H1 (cell line): ENCODE data around the gene PRR14L. TPM values are rescaled to one million over a fixed set of nuclear protein-coding genes. Genes with fewer than 3 reads are reported as not detected.

Experiments
- CTCF ChIA-PET: fragments of 300-600 bp; sonication (Branson Sonifier 250); formaldehyde crosslinking; loops from one replicate; lab custom pipeline; 2021; ENCODE audit not compliant: partially characterized antibody; lab: Charles Lee
- POLR2A ChIA-PET: fragments of 300-600 bp; sonication (Branson Sonifier 250); formaldehyde crosslinking; loops from one replicate; lab custom pipeline; 2021; ENCODE audit warnings: inconsistent platforms; ENCODE audit not compliant: partially characterized antibody; lab: Charles Lee
- DNase-seq, 2 experiments: peaks; one replicate each; pipeline versions ENCODE4 v3.0.0 to v3.0.0-alpha.2; 2010 to 2022; ENCODE audit warnings: low spot score in 2 of 2, low read depth in 1 of 2, mixed read lengths in 1 of 2
- FAIRE-seq: peaks from 2 replicates; lab custom pipeline; 2011; peaks lifted over from hg19 to GRCh38; lab: Jason Lieb, UNC
- H2AFZ ChIP-seq: 2 replicates; pipeline ENCODE4 v1.8.1; 2012; ENCODE audit warnings: low read length, inconsistent platforms
- H2AK5ac ChIP-seq: 2 replicates; pipeline ENCODE4 v1.6.1; 2013; ENCODE audit warnings: low read depth, low read length
- H2BK120ac ChIP-seq: replicated peaks from 2 replicates; pipeline ENCODE3; 2013; ENCODE audit warnings: low read depth, low read length, inconsistent platforms
- H2BK12ac ChIP-seq: 2 replicates; pipeline ENCODE4 v1.6.1; 2013; ENCODE audit warnings: low read depth, low read length
- H2BK15ac ChIP-seq: 2 replicates; pipeline ENCODE4 v1.6.1; 2013; ENCODE audit warnings: low read length
- H2BK20ac ChIP-seq: 2 replicates; pipeline ENCODE4 v1.6.1; 2013; ENCODE audit warnings: low read length
- H2BK5ac ChIP-seq: 2 replicates; pipeline ENCODE4 v1.6.1; 2013; ENCODE audit warnings: low read depth, low read length
- H3K14ac ChIP-seq: 2 replicates; pipeline ENCODE4 v1.6.1; 2013; ENCODE audit warnings: inconsistent platforms; ENCODE audit not compliant: insufficient read length
- H3K18ac ChIP-seq: 2 replicates; pipeline ENCODE4 v1.6.1; 2013; ENCODE audit warnings: low read length; ENCODE audit errors: extremely low read depth
- H3K23ac ChIP-seq: 2 replicates; pipeline ENCODE4 v1.6.1; 2013; ENCODE audit warnings: inconsistent platforms; ENCODE audit not compliant: insufficient read length
- H3K23me2 ChIP-seq: 2 replicates; pipeline ENCODE4 v1.6.1; 2013; ENCODE audit warnings: low read depth, low read length
- H3K27ac ChIP-seq: 2 replicates; pipeline ENCODE4 v1.6.1; 2011; ENCODE audit warnings: low read depth, low read length, inconsistent platforms
- H3K27me3 ChIP-seq, 4 experiments: replicated peaks in 1 of 4; 1 replicate in 1 of 4; 2 replicates in 3 of 4; pipeline versions ENCODE4 v1.6.1 to v1.8.1; 2011 to 2013; ENCODE audit warnings: low read length in 3 of 4, mild to moderate bottlenecking in 3 of 4, inconsistent platforms in 2 of 4, mixed read lengths in 2 of 4, moderate library complexity in 1 of 4; ENCODE audit not compliant: control insufficient read depth in 3 of 4, insufficient read depth in 3 of 4; ENCODE audit errors: extremely low read depth in 1 of 4
- H3K36me3 ChIP-seq, 4 experiments: 2 replicates each; pipeline versions ENCODE4 v1.6.1 to v1.8.1; 2011 to 2013; ENCODE audit warnings: mild to moderate bottlenecking in 4 of 4, low read length in 3 of 4, moderate library complexity in 2 of 4, control low read depth in 1 of 4, inconsistent platforms in 1 of 4; ENCODE audit not compliant: insufficient read depth in 4 of 4, control insufficient read depth in 2 of 4
- H3K4ac ChIP-seq: replicated peaks from 2 replicates; pipeline ENCODE3; 2013; ENCODE audit warnings: low read length, low read depth, mixed read lengths, inconsistent platforms; ENCODE audit not compliant: insufficient read length
- H3K4me1 ChIP-seq, 4 experiments: replicated peaks in 1 of 4; 1 replicate in 1 of 4; 2 replicates in 3 of 4; pipeline versions ENCODE4 v1.6.1 to v1.8.1; 2011 to 2013; ENCODE audit warnings: low read length in 3 of 4, inconsistent platforms in 2 of 4, mixed read lengths in 1 of 4; ENCODE audit not compliant: insufficient read depth in 4 of 4, control insufficient read depth in 3 of 4
- H3K4me2 ChIP-seq, 2 experiments: 2 replicates each; pipeline versions ENCODE4 v1.6.1 to v1.8.1; 2011 to 2013; ENCODE audit warnings: low read depth in 2 of 2, low read length in 2 of 2, control low read depth in 1 of 2, inconsistent platforms in 1 of 2, mild to moderate bottlenecking in 1 of 2; ENCODE audit not compliant: insufficient read depth in 1 of 2
- H3K4me3 ChIP-seq, 4 experiments: fragments of 200-600, 300-600 bp in 1 of 4; sonication (generic), shearing (Covaris generic), sonication (Bioruptor Twin) in 1 of 4; 2 replicates each; pipeline versions ENCODE4 v1.5.1 to v1.8.1; 2011 to 2016; ENCODE audit warnings: low read length in 4 of 4, low read depth in 3 of 4, control low read depth in 2 of 4, inconsistent platforms in 2 of 4, mild to moderate bottlenecking in 2 of 4, mixed read lengths in 1 of 4, moderate library complexity in 1 of 4; ENCODE audit not compliant: insufficient read depth in 2 of 4; ENCODE audit errors: extremely low read depth in 1 of 4
- H3K56ac ChIP-seq: replicated peaks from 2 replicates; pipeline ENCODE3; 2013; ENCODE audit warnings: low read depth, mild to moderate bottlenecking, mixed read lengths, low read length, inconsistent platforms; ENCODE audit not compliant: insufficient read length
- H3K79me1 ChIP-seq: 2 replicates; pipeline ENCODE4 v1.6.1; 2013; ENCODE audit warnings: low read depth, low read length, control low read depth
- H3K79me2 ChIP-seq, 2 experiments: 2 replicates each; pipeline versions ENCODE4 v1.6.1 to v1.8.1; 2012 to 2013; ENCODE audit warnings: low read length in 2 of 2, mild to moderate bottlenecking in 2 of 2, inconsistent platforms in 1 of 2; ENCODE audit not compliant: insufficient read depth in 2 of 2, control insufficient read depth in 1 of 2
- H3K9ac ChIP-seq, 4 experiments: replicated peaks in 1 of 4; 1 replicate in 1 of 4; 2 replicates in 3 of 4; pipeline versions ENCODE4 v1.6.1 to v1.8.1; 2011 to 2013; ENCODE audit warnings: low read depth in 3 of 4, low read length in 3 of 4, control low read depth in 2 of 4, mild to moderate bottlenecking in 2 of 4, moderate library complexity in 2 of 4, inconsistent platforms in 1 of 4; ENCODE audit errors: extremely low read depth in 1 of 4
- H3K9me3 ChIP-seq, 2 experiments: 2 replicates each; pipeline versions ENCODE4 v1.6.1 to v1.8.1; 2012 to 2013; ENCODE audit warnings: mild to moderate bottlenecking in 2 of 2, moderate library complexity in 2 of 2, control low read depth in 1 of 2, inconsistent platforms in 1 of 2, low read depth in 1 of 2, low read length in 1 of 2, mixed read lengths in 1 of 2; ENCODE audit not compliant: insufficient read depth in 2 of 2
- H4K20me1 ChIP-seq, 2 experiments: replicated peaks in 1 of 2; 2 replicates each; pipeline versions ENCODE3 to v1.8.1; 2011 to 2013; ENCODE audit warnings: inconsistent platforms in 2 of 2, low read length in 2 of 2, mild to moderate bottlenecking in 1 of 2; ENCODE audit not compliant: insufficient read depth in 2 of 2, control insufficient read depth in 1 of 2
- H4K5ac ChIP-seq: 2 replicates; pipeline ENCODE4 v1.6.1; 2013; ENCODE audit warnings: low read length, low read depth, mixed read lengths, inconsistent platforms; ENCODE audit not compliant: insufficient read length
- H4K8ac ChIP-seq: 2 replicates; pipeline ENCODE4 v1.8.0; 2013; ENCODE audit warnings: mild to moderate bottlenecking, moderate library complexity, low read length, inconsistent platforms; ENCODE audit not compliant: insufficient read depth; ENCODE audit errors: extremely low read depth
- H4K91ac ChIP-seq: replicated peaks from 2 replicates; pipeline ENCODE3; 2013; ENCODE audit warnings: low read length, mixed read lengths, inconsistent platforms; ENCODE audit not compliant: insufficient read length
- CREB1 ChIP-seq: IDR thresholded peaks from 2 replicates; pipeline ENCODE4 v1.6.1; 2012; ENCODE audit warnings: inconsistent platforms
- E2F6 ChIP-seq: IDR thresholded peaks from 2 replicates; pipeline ENCODE4 v1.6.1; 2012; ENCODE audit warnings: inconsistent platforms
- FOSL1 ChIP-seq: IDR thresholded peaks from 2 replicates; pipeline ENCODE4 v1.6.1; 2011; ENCODE audit warnings: mild to moderate bottlenecking, low read depth, low read length, moderate library complexity; ENCODE audit not compliant: insufficient read depth
- GABPA ChIP-seq: IDR thresholded peaks from 2 replicates; pipeline ENCODE4 v1.6.1; 2011; ENCODE audit warnings: mild to moderate bottlenecking, low read length, moderate library complexity, borderline replicate concordance; ENCODE audit not compliant: insufficient read depth
- JUN ChIP-seq: IDR thresholded peaks from 2 replicates; pipeline ENCODE4 v1.6.1; 2011; ENCODE audit warnings: low read depth, mild to moderate bottlenecking, improper control_type of control experiment, low read length
- KDM4A ChIP-seq: IDR thresholded peaks from one replicate; pipeline ENCODE4 v1.7.1; 2012; ENCODE audit warnings: low read depth, mild to moderate bottlenecking, moderate library complexity, low read length, inconsistent platforms; ENCODE audit not compliant: severe bottlenecking
- POLR2AphosphoS5 ChIP-seq: IDR thresholded peaks from 2 replicates; pipeline ENCODE4 v1.6.1; 2011; ENCODE audit warnings: low read depth, low read length
- POU5F1 ChIP-seq: IDR thresholded peaks from 2 replicates; pipeline ENCODE4 v1.6.1; 2011; ENCODE audit warnings: low read depth, mild to moderate bottlenecking, low read length, moderate library complexity
- RBBP5 ChIP-seq: IDR thresholded peaks from 2 replicates; pipeline ENCODE4 v1.7.1; 2012; ENCODE audit warnings: low read depth, mild to moderate bottlenecking, inconsistent platforms, low read length, moderate library complexity, borderline replicate concordance
- RXRA ChIP-seq: IDR thresholded peaks from 2 replicates; pipeline ENCODE4 v1.6.1; 2011; ENCODE audit warnings: low read depth, mild to moderate bottlenecking, low read length, moderate library complexity; ENCODE audit not compliant: insufficient read depth
- SIN3A ChIP-seq, 2 experiments: IDR thresholded peaks in 1 of 2; conservative IDR thresholded peaks in 1 of 2; 2 replicates each; pipeline ENCODE4 v1.6.1; 2011 to 2012; ENCODE audit warnings: low read length in 2 of 2, improper control_type of control experiment in 1 of 2, low read depth in 1 of 2, mild to moderate bottlenecking in 1 of 2
- SIRT6 ChIP-seq: IDR thresholded peaks from one replicate; pipeline ENCODE4 v1.7.1; 2012; ENCODE audit warnings: low read length, inconsistent platforms
- SIX5 ChIP-seq: IDR thresholded peaks from 2 replicates; pipeline ENCODE4 v1.6.1; 2011; ENCODE audit warnings: mild to moderate bottlenecking, low read depth, low read length
- WGBS, 2 experiments: shearing (Covaris generic) in 1 of 2; methylation state at CpG; one replicate each; pipeline versions ENCODE4 v1.1.6 to v1.1.7; 2013 to 2015; ENCODE audit warnings: low lambda C conversion rate in 2 of 2, mixed read lengths in 2 of 2, inconsistent platforms in 1 of 2, low coverage in 1 of 2, missing lambda C conversion rate in 1 of 2; ENCODE audit not compliant: insufficient replicate concordance in 2 of 2, insufficient coverage in 1 of 2, insufficient read length in 1 of 2; ENCODE audit errors: extremely low coverage in 1 of 2, missing lambda C conversion rate in 1 of 2; 5-methylcytosine and 5-hydroxymethylcytosine counted together
- polyA plus RNA-seq, 7 experiments: library from polyadenylated mRNA; depleted of rRNA in 3 of 7; stranded (reverse) in 5 of 7; unstranded in 2 of 7; fragments of >200 nt in 5 of 7; fragments of 200-250 nt in 2 of 7; gene quantifications; 1 replicate in 5 of 7; 2 replicates in 1 of 7; 4 replicates in 1 of 7; pipeline versions ENCODE4 v1.2.1 to v1.2.3, GENCODE V29; 2011 to 2013; ENCODE audit warnings: missing spikeins in 2 of 7, mixed read lengths in 2 of 7
- total RNA-seq: library from RNA; stranded (reverse); fragmentation: NEBNext Ultra II Directional; extraction: Animal tissue kit (Norgen Biotek cat#: 25700); gene quantifications from 2 replicates; pipeline ENCODE4 v1.2.1, GENCODE V29; 2021

PRR14L gene
- total and polyA plus RNA-seq, 2 of the 8 experiments (the other 6 are each of a cell fraction or from before 2014, with no cell fraction given), result 26.5 to 98.6 TPM

DNA sequence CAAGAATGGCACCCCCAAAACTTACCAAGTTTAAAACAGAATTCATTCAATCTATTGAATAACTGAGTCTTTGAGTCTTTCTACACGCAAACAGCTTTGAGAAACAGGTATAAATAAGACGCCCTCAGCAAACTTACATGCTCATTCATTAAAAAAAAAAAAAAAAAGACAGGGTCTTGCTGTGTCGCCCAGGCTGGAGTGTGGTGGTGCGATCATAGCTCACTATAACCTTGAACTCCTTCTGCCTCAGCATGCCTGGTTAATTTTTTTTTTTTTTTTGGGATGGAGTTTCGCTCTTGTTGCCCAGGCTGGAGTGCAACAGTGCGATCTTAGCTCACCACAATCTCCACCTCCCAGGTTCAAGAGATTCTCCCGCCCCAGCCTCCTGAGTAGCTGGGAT lies 6.1 kb downstream of the PRR14L start:
- H3K9ac ChIP-seq, result no peak overlapping the region
- no peak overlapping the region for H3K4ac ChIP-seq
- no peak overlapping the region for H3K56ac ChIP-seq
- no peak overlapping the region for H3K14ac ChIP-seq
- H4K91ac ChIP-seq, result no peak overlapping the region
- H3K4me1 ChIP-seq, result peaks cover 2 to 6% (median 3%) of the 10 kb centered on the region in 4 experiments; a peak in 6 of 7 replicates
- peaks cover 4 to 6% of the 10 kb centered on the region in 2 experiments for H4K20me1 ChIP-seq
- ChIA-PET CTCF (interaction anchor here (0.8 kb wide), 2 partner anchors 15 to 78 kb away, joined by 3 read pairs; no protein-coding TSS in a partner anchor), POLR2A (interaction anchor here (1.2 to 1.3 kb wide), 2 partner anchors 9 to 82 kb away, joined by 3 to 5 read pairs; partner anchors contain the start of gene PISD)
- H2BK12ac ChIP-seq, result no peak overlapping the region
- H3K18ac ChIP-seq, result no peak overlapping the region
- H3K23me2 ChIP-seq, result peaks cover 2% of the 10 kb centered on the region; the same call in 1 of the 2 replicates
- H3K79me1 ChIP-seq, result peaks cover 7% of the 10 kb centered on the region
- peaks cover 3 to 32% (median 8%) of the 10 kb centered on the region in 4 experiments; a peak in 7 of 8 replicates for H3K36me3 ChIP-seq
- no peak overlapping the region for H2BK5ac ChIP-seq
- H3K9me3 ChIP-seq, result no peaks in the 10 kb centered on the region
- no peak overlapping the region for H3K23ac ChIP-seq
- H3K27me3 ChIP-seq, result no peaks in the 10 kb centered on the region
- H2BK15ac ChIP-seq, result no peak overlapping the region
- H4K8ac ChIP-seq, result no peak overlapping the region
- H2BK120ac ChIP-seq, result no peak overlapping the region
- 73% methylated on average over 4 of the region's 7 CpGs; no CpG with 5 or more reads in 1 of the 2 experiments for WGBS, 2 experiments
- H2AK5ac ChIP-seq, result no peak overlapping the region
- DNase-seq (no peak), FAIRE-seq (no peak)
- H2BK20ac ChIP-seq, result no peak overlapping the region
- no peak overlapping the region for H3K27ac ChIP-seq
- no peak overlapping the region for H3K4me3 ChIP-seq
- H3K4me2 ChIP-seq, result no peak overlapping the region
- H4K5ac ChIP-seq, result no peak overlapping the region
- H3K79me2 ChIP-seq, result peaks cover 18 to 89% of the 10 kb centered on the region in 2 experiments
- no peak overlapping the region for H2AFZ ChIP-seq
- no peak for TF ChIP-seq KDM4A
- no peak for TF ChIP-seq SIRT6
- no peak for TF ChIP-seq GABPA
- TF ChIP-seq SIX5, result no peak
- no peak for TF ChIP-seq POU5F1
- no peak for TF ChIP-seq CREB1
- TF ChIP-seq SIN3A (conservative IDR thresholded peaks at IDR 0.05 in 1 of 2, IDR thresholded peaks at IDR 0.05 in 1 of 2; ENCODE audit: low read depth in 1 of 2, low read length in 2 of 2), result no peak
- TF ChIP-seq RXRA, result no peak
- TF ChIP-seq RBBP5, result no peak
- TF ChIP-seq E2F6, result no peak
- no peak for TF ChIP-seq POLR2AphosphoS5
- TF ChIP-seq FOSL1, result no peak
- TF ChIP-seq JUN, result no peak
